NT2/D1 (cell line): ENCODE results near the gene CCR6.

Source experiments
- SUZ12 ChIP-seq: IDR thresholded peaks from 2 replicates; pipeline ENCODE4 v1.6.1; 2011; ENCODE audit not compliant: insufficient read length, insufficient read depth; ENCODE audit errors: extremely low read depth
- YY1 ChIP-seq: IDR thresholded peaks from 2 replicates; pipeline ENCODE4 v1.6.1; 2011; ENCODE audit not compliant: insufficient read length, insufficient read depth
- ZNF274 ChIP-seq: IDR thresholded peaks from 2 replicates; pipeline ENCODE4 v1.6.1; 2011; ENCODE audit warnings: mild to moderate bottlenecking, low read depth, low read length

- TF ChIP-seq ZNF274 = no peak
- no peak for TF ChIP-seq SUZ12
- TF ChIP-seq YY1 = no peak
Observed at GRCh38 chr6:167097770-167098169, 25.1 kb upstream of the CCR6 start.
